Measurements from ENCODE around the gene SIRT7. TPM values are rescaled to one million over a fixed set of nuclear protein-coding genes. Genes with fewer than 3 reads are reported as not detected.

Gene SIRT7
- total RNA-seq, 4 donors from 2014 or later, result 32.0 to 44.6 (median 38.0) TPM

DNA sequence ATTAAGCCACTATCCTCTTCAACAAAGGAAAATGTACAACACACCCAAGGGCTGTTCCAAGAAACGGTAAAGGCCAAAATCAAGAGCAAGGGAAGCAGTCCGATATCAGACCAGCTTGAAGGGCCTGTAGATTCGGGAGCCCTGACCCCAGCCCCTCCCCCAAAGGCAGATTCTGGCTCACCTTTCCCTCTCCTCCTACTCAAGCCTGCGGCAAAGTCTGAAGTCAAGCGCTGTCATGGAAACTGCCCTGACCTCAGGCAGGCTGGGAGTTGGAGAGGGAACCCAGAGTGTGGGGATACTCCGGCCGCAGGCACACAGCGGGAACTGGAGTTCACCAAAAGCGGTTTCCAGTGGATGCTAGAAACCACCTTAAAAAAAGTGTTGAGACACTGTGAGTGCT lies 28.4 kb downstream of the SIRT7 start:
- TF ChIP-seq POLR2A (IDR thresholded peaks at IDR 0.05) (no peak), CTCF (IDR thresholded peaks at IDR 0.05) (no peak)
- intact Hi-C loops (cut with DNase I; ENCODE audit: low total_unique reads), result no loop called here
- H3K4me3 ChIP-seq (ENCODE audit: low read depth, poor library complexity, severe bottlenecking), result no peak overlapping the region

DNA sequence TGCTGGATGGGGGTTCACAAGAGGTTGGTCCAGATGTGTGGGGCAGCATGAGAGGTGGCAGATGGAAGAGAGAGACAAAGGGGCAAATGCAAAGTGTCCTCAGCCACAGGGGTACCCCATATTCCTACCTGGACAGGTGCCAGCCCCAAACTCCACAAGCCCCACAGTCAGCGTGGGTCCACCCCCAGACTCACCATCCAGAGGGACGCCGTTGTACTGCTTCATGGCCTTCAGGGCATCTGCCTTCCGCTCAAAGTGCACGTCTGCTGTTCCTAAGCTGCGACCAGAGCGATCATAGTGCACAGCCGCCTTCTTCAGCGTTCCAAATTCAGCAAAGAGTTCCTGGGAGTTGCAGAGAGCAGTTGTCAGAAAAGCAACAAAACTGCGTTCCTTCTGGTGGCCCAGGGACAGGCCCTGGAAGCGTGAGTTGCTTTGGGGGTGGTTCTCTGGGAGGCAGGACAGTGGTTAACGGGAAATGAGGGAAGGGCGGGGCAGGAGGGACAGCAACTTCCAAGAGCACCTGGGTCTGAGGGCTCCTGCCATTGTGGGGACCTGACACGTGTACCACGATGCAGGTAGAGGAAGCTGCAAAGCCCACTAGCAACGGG lies 28.9 kb downstream of the SIRT7 start:
- H3K4me3 ChIP-seq (ENCODE audit: low read depth, poor library complexity, severe bottlenecking), result no peak overlapping the region
- intact Hi-C loops (cut with DNase I; ENCODE audit: low total_unique reads), result no loop called here
- WGBS, 2 donors, result 91% methylated on average over 16 of the region's 16 CpGs
- DNase-seq (ENCODE audit: low spot score in 2 of 2), result no peak
- TF ChIP-seq POLR2A (IDR thresholded peaks at IDR 0.05) (no peak), CTCF (IDR thresholded peaks at IDR 0.05) (no peak)

More for the DNA sequence above, 28.4 kb downstream of the SIRT7 start:
- WGBS, 2 donors, result 89 to 95% methylated on average over 9 of the region's 9 CpGs
- no peak for DNase-seq (ENCODE audit: low spot score in 2 of 2)

DNA sequence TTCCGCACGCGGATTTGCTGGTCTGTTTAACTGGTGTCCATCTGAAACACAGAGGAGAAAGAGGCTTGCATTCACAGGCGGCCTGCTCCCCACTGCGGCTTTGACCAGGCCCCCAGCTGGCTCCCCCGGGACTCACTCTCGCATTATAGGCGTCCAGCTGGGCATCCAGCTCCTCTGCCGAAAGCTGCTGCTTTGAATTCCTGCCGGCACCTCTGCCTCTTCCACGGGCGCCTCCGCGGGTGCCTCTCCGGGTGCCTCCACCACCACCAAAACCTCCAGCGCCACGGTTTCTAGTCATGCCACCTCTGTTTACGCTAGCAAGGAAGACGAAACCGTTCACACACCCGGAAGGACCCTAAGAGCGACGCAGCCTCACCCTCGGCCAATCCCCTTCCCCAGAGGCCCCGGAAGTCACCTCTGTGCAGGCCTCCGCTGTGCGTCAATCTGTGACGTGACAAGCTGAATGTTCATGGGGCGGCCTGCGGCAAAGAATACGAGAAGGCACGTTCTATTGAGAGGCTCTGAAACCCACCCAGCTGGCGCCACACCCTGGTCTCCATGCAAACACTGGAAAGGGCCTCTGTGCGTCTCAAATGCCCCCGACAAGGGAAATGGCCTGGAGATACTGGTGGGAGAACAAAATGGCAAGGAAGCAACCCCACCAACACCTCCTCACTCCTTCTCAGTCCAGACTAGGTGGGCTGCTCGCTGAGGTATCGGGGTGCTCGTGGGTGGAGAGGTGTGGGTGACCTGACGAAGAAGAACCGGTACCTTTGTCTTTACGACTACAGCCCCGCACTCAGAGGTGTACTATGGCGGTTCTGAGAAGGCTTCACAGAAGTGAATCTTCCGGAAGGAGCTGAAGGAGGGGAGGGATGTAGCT lies 29.6 kb downstream of the SIRT7 start:
- no peak for TF ChIP-seq CTCF (IDR thresholded peaks at IDR 0.05)
- no peak for TF ChIP-seq POLR2A (IDR thresholded peaks at IDR 0.05)
- H3K4me3 ChIP-seq (ENCODE audit: low read depth, poor library complexity, severe bottlenecking), result no peak overlapping the region
- intact Hi-C loops (cut with DNase I; ENCODE audit: low total_unique reads), result no loop called here
- no peak for DNase-seq (ENCODE audit: low spot score in 2 of 2)
- 93 to 95% methylated on average over 44 of the region's 44 CpGs for WGBS, 2 donors

GRCh38 chr17:81885869-81886548 lies 32.0 kb downstream of the SIRT7 start:
- 71 to 79% methylated on average over 7 to 9 of the region's 11 CpGs for WGBS, 2 donors
- intact Hi-C loops (cut with DNase I; ENCODE audit: low total_unique reads), result no loop called here
- DNase-seq (ENCODE audit: low spot score in 2 of 2), result no peak
- no peak overlapping the region for H3K4me3 ChIP-seq (ENCODE audit: low read depth, poor library complexity, severe bottlenecking)
- TF ChIP-seq POLR2A (IDR thresholded peaks at IDR 0.05), result no peak
- TF ChIP-seq CTCF (IDR thresholded peaks at IDR 0.05), result no peak

- no peak for TF ChIP-seq POLR2A (IDR thresholded peaks at IDR 0.05)
- no peak for TF ChIP-seq CTCF (IDR thresholded peaks at IDR 0.05)
- intact Hi-C loops (cut with DNase I; ENCODE audit: low total_unique reads), result no loop called here
- DNase-seq (ENCODE audit: low spot score in 2 of 2), result no peak
- WGBS, 2 donors, result 83 to 86% methylated on average over 10 of the region's 10 CpGs
- H3K4me3 ChIP-seq (ENCODE audit: low read depth, poor library complexity, severe bottlenecking), result no peak overlapping the region
Observed at GRCh38 chr17:81885454-81885853, 32.5 kb downstream of the SIRT7 start.

Data from lower leg skin (tissue), 4 donors.